Lower lobe of right lung (tissue), 2 donors: Measurements from ENCODE around the gene PCDH9. TPM values are rescaled to one million over a fixed set of nuclear protein-coding genes. Genes with fewer than 3 reads are reported as not detected.

Source experiments
- ATAC-seq, 2 donors: fragments of 200-7000 bp; cut with Tn5 transposase; one replicate each; pipeline ENCODE4 v1.9.1; 2020 to 2022; ENCODE audit warnings: mild to moderate bottlenecking in 2 of 2, moderate library complexity in 2 of 2
- DNase-seq: peaks from one replicate; pipeline ENCODE4 v3.0.0-alpha.2; 2020
- H3K27ac ChIP-seq: fragments of 200-600 bp; one replicate; pipeline ENCODE4 v1.8.0; 2022
- H3K27me3 ChIP-seq: fragments of 200-600 bp; one replicate; pipeline ENCODE4 v1.8.0; 2022; ENCODE audit warnings: low read depth
- H3K36me3 ChIP-seq: fragments of 200-600 bp; one replicate; pipeline ENCODE4 v1.8.0; 2022; ENCODE audit warnings: mild to moderate bottlenecking
- H3K4me1 ChIP-seq: fragments of 200-600 bp; one replicate; pipeline ENCODE4 v1.8.0; 2022
- H3K4me3 ChIP-seq: fragments of 200-600 bp; one replicate; pipeline ENCODE4 v1.8.0; 2022; ENCODE audit warnings: mild to moderate bottlenecking
- H3K9me3 ChIP-seq: fragments of 200-600 bp; one replicate; pipeline ENCODE4 v1.8.0; 2022
- intact Hi-C: fragments of 100-400 bp; cut with DNase I; formaldehyde crosslinking; loops from one replicate; pipeline ENCODE4 v1.11.0; 2022
- total RNA-seq: library from RNA; stranded (reverse); fragmentation: NEBNext Ultra II Directional; extraction: Animal tissue kit (Norgen Biotek cat#: 25700); gene quantifications from one replicate; pipeline ENCODE4 v1.2.1, GENCODE V29; 2021
- TF ChIP-seq, protein P1 (sequence below): fragments of 200-600 bp; IDR thresholded peaks from one replicate; pipeline ENCODE4 v1.8.0; 2022; ENCODE audit warnings: antibody characterized with exemption, mild to moderate bottlenecking
- donor health status: DM: no; HTN: yes; CAD: no; lungs with severe emphysema.

Gene PCDH9
- total RNA-seq, 1 donor from 2014 or later: 8.9 TPM

DNA sequence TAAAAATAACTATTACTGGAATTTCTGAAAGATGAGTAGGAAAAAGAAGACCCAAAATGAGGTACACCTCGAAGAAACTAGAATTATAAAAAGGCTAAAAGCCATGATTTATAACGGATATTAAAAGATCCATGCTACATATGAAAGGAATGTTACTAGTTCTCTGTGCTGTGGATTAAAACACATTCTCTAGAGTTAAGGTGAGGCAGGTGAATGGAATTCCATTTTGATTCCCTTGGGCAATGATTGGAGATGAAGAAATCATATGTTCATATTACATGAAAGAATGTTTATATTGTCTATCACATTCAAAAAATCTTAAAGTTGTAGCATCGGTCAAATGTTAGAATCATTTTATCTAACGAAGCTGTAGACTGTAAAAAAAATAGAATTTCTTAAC is 783.7 kb downstream of the PCDH9 start:
- TF ChIP-seq, protein P1, sequence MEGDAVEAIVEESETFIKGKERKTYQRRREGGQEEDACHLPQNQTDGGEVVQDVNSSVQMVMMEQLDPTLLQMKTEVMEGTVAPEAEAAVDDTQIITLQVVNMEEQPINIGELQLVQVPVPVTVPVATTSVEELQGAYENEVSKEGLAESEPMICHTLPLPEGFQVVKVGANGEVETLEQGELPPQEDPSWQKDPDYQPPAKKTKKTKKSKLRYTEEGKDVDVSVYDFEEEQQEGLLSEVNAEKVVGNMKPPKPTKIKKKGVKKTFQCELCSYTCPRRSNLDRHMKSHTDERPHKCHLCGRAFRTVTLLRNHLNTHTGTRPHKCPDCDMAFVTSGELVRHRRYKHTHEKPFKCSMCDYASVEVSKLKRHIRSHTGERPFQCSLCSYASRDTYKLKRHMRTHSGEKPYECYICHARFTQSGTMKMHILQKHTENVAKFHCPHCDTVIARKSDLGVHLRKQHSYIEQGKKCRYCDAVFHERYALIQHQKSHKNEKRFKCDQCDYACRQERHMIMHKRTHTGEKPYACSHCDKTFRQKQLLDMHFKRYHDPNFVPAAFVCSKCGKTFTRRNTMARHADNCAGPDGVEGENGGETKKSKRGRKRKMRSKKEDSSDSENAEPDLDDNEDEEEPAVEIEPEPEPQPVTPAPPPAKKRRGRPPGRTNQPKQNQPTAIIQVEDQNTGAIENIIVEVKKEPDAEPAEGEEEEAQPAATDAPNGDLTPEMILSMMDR: no peak
- no peak overlapping the region for H3K27ac ChIP-seq
- H3K4me3 ChIP-seq: no peak overlapping the region
- intact Hi-C loops: no loop called here
- no peaks in the 10 kb centered on the region for H3K36me3 ChIP-seq
- H3K4me1 ChIP-seq: no peaks in the 10 kb centered on the region
- ATAC-seq (no peak), DNase-seq (no peak)
- no peaks in the 10 kb centered on the region for H3K9me3 ChIP-seq
- no peaks in the 10 kb centered on the region for H3K27me3 ChIP-seq

DNA sequence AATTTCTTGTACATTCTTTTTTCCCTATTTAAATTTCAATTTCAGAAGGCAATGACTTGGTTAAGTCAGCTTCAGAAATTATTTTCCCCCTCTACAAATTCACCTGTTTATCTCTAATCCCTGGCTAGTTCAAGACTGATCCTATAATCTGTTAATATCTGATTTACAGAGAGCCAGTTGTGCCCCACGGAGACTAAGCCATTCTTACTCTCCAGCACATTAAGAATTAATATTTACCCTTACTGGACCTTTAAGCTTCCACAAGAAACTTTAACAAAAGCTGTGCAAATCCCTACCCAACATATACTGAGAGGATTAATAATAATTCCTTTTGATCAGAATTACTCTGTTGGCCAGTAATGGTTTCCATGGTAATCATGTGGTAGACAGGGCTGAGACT is 786.2 kb downstream of the PCDH9 start:
- no peaks in the 10 kb centered on the region for H3K36me3 ChIP-seq
- no peaks in the 10 kb centered on the region for H3K27me3 ChIP-seq
- ATAC-seq: no peak
- TF ChIP-seq, protein P1: no peak
- intact Hi-C loops: no loop called here
- H3K9me3 ChIP-seq: no peaks in the 10 kb centered on the region
- H3K4me1 ChIP-seq: no peaks in the 10 kb centered on the region
- DNase-seq: no peak
- no peak overlapping the region for H3K27ac ChIP-seq
- H3K4me3 ChIP-seq: no peak overlapping the region

GRCh38 chr13:66440938-66441337 is 789.2 kb downstream of the PCDH9 start:
- TF ChIP-seq, protein P1: no peak
- DNase-seq (no peak), ATAC-seq (no peak)
- Histone ChIP-seq H3K27me3 (no peaks in the 10 kb centered on the region), H3K27ac (no peak overlapping the region), H3K9me3 (no peaks in the 10 kb centered on the region), H3K36me3 (no peaks in the 10 kb centered on the region), H3K4me1 (no peaks in the 10 kb centered on the region), H3K4me3 (no peak overlapping the region)
- intact Hi-C loops: no loop called here

DNA sequence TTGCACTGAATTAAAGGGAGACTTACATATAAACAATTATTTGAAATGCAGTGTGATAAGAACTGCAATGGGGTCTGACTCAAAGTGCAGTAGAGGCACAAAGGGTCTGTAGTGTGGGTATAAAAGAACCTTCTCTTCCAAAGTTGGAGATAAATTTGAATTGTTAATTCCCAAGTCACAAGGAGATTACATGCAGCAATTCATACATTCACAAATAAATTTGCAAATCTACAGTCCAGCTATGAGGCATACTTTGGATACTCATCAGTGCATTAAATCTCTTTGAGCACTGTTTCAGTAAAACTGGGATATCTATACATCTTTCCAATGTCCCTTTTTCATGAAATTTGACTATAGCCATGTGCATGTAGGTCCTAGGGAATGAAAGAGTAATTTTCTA is 799.4 kb downstream of the PCDH9 start:
- no peak overlapping the region for H3K4me3 ChIP-seq
- no peak overlapping the region for H3K27ac ChIP-seq
- no peaks in the 10 kb centered on the region for H3K4me1 ChIP-seq
- H3K36me3 ChIP-seq: no peaks in the 10 kb centered on the region
- no peak for DNase-seq
- no peaks in the 10 kb centered on the region for H3K9me3 ChIP-seq
- intact Hi-C loops: no loop called here
- TF ChIP-seq, protein P1: no peak
- no peaks in the 10 kb centered on the region for H3K27me3 ChIP-seq
- no peak for ATAC-seq

DNA sequence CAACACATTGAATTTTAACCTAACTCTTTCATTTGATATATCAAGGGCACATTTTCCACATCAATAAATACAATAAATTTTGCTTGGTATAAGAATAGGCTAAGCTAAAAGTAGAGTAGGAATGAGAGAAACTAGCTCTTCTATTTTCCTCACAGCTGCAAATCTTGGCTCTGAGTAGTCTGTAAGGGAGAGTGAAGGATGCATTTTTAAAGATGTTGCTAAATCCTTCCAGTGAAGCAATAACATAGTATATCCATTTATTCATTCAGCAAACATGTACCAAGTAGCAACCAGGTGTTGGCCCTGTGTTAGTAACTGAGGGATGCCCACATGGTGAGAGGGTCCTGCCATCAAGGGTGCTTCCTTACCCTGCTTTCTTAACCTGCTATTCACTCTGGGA is 799.9 kb downstream of the PCDH9 start:
- Histone ChIP-seq H3K27ac (no peak overlapping the region), H3K9me3 (no peaks in the 10 kb centered on the region), H3K36me3 (no peaks in the 10 kb centered on the region), H3K27me3 (no peaks in the 10 kb centered on the region), H3K4me1 (no peaks in the 10 kb centered on the region), H3K4me3 (no peak overlapping the region)
- DNase-seq (no peak), ATAC-seq (no peak)
- intact Hi-C loops: no loop called here
- TF ChIP-seq, protein P1: no peak

DNA sequence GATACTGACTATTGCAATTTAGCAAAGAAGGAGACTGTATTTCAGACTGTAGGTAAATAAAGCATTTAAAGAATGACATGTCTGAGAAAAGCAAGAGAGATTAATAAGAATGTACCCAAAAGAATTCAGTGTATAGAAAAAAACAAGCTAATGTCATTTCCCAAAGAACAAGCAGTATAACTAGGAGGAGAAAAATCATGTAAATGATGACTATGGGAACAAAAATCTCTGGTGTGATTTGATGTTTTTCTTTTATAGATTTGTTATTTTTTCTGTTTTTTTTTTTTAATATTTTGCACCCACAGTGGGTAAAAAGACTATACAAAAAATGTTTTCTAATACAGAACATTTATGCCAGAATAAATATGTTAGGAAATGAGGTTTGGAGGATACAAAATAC is 801.0 kb downstream of the PCDH9 start:
- no peaks in the 10 kb centered on the region for H3K4me1 ChIP-seq

More for the DNA sequence above, 801.0 kb downstream of the PCDH9 start:
- intact Hi-C loops: no loop called here
- ATAC-seq: no peak
- no peaks in the 10 kb centered on the region for H3K9me3 ChIP-seq
- H3K27ac ChIP-seq: no peak overlapping the region
- H3K36me3 ChIP-seq: no peaks in the 10 kb centered on the region
- DNase-seq: no peak
- TF ChIP-seq, protein P1: no peak
- H3K4me3 ChIP-seq: no peak overlapping the region
- H3K27me3 ChIP-seq: no peaks in the 10 kb centered on the region
